Eye (tissue), 1 donor: Measurements from ENCODE around the gene ATP2B1.
"Not testable (repeated sequence)": the region's sequence is repeated elsewhere in the genome, so short reads cannot be mapped to it uniquely, and the experiment has no call there.

ENCODE experiments used
- DNase-seq: peaks from one replicate; pipeline ENCODE4 v3.0.0-alpha.2; 2015

Gene ATP2B1

GRCh38 chr12:89708565-89709156 is at the start of gene ATP2B1:
Gene ATP2B1, minus strand, starts transcription at chr12:89708838. Its CDS starts 52,952 bp downstream, at chr12:89655886.
- DNase-seq: peak; percentile 93

- not testable (repeated sequence) for DNase-seq
Observed at GRCh38 chr12:89757987-89758386, 49.3 kb upstream of the ATP2B1 start.

DNA sequence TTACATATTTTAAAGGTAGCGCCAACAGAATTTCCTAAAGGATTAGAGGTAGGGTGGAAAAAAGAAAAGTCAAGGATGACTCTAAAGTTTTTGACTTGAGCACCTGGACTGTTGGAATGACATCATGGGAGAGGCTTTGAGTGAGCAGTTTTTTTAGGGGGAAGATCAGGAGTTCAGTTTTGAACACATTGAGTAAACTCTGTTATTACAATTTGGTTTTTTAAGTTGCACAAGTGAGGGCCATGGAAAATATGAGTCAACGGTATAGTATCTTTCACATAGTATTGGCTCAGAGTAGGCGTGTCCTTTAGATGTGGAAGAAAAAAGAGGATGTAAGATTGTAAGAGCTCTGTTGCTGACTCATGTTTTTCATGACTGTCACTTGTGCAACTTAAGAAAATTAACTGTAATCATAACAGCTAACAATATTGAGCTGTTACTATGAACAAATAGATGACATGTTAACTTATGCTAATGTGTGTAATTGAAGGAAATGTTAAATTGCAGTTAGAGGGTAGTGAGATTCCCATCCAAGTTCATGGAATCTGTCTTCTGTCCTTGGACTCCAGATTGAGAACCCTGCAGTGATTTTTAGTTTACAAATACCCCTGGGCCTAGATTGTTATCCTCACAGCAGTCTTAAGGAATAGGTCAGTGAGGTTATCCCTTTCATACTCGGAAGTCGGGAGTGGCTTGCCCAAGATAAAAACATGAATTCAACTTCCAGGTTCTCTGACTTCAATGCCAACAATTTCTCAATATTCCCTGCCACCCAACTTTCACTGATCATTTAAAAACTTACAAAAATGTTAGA is 48.2 kb upstream of the ATP2B1 start:
- no peak for DNase-seq

GRCh38 chr12:89756194-89756584 is 47.6 kb upstream of the ATP2B1 start:
- no peak for DNase-seq

- DNase-seq: no peak
Observed at GRCh38 chr12:89753997-89754396, 45.4 kb upstream of the ATP2B1 start.

DNA sequence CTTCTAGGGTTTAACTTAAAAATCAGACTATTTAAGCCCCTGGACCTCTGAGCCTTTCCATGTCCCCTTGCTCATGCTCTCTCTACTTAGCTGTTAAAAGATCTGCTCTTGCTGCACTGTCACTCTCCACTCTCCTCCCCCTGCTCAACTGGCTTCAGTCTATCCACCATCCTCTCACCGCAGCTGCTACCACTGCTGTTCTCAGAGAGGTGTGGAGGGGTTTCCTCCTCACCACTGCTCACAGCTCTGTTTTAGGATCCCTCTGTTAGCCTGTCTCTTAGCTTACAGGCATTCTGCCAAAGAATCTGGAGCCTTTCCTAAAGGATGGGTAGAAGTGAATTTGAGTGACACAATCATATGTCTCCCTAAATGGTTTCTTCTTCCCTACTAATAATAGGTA is 43.7 kb upstream of the ATP2B1 start:
- no peak for DNase-seq

DNA sequence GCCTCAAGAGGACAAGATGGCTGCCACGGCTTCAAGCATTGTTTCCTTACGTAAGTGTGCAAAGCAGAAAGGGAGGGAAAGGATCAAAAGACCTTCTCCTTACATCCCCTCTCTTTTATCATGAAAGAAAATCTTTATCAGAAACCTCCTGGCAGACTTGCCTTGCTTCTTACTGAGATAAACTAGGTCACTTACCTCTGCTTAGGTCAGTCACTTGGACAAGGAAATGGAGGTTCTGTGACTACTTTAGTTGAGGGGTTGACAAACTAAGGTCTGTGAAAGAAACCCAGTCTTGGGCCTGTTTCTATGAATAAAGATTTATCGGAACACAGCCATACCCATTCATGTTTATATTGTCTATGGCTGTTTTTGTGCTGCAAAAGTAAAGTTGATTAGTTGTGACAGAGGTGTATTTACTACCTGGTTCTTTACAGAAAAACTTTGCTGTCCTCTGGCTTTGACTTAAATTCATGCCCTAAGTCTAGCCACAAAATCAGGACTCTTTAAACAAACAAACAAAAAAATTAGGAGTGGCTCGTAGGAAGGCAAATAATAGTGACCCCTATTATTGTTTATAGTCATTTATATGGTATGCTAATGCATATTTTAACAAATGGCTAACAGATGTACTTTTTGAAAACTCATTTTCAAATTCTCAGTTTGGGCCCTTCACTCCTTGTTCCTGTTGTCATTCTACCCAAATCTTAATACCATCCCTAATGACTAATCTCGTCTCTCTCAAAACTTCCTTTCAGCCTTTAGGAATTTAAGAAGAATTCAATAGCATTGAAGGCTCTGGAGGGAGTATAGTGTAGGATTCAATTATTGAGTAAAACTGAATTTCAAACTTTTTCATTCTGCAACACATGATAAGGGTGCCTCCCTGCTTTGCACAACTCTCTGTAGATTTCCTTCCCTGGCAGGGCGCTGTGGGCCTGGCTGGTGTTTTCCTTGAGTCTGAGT is 42.0 kb upstream of the ATP2B1 start:
- DNase-seq: no peak

DNA sequence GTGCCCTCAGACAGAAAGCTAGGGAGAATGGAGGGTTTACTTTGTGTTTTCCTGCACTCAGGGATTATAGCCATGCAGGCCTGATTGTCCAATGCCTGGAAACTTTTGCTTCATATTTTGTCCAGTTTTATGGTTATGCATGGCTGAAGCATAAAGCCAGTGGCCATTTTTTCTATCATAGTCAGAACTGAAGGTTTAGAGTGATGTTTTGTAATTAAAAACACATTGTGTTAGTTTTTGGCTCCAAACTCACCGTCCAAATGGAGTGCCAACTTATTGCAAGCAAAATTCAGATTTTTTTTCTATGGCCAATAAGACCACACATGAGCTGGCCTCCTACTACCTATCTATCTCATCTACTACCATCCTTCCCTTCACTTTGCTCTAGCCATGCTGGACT is 40.2 kb upstream of the ATP2B1 start:
- no peak for DNase-seq

GRCh38 chr12:89745286-89745685 is 36.6 kb upstream of the ATP2B1 start:
- DNase-seq: no peak

- DNase-seq: no peak
Observed at GRCh38 chr12:89742337-89743022, 33.8 kb upstream of the ATP2B1 start.

- no peak for DNase-seq
Observed at GRCh38 chr12:89740943-89741342, 32.3 kb upstream of the ATP2B1 start.

DNA sequence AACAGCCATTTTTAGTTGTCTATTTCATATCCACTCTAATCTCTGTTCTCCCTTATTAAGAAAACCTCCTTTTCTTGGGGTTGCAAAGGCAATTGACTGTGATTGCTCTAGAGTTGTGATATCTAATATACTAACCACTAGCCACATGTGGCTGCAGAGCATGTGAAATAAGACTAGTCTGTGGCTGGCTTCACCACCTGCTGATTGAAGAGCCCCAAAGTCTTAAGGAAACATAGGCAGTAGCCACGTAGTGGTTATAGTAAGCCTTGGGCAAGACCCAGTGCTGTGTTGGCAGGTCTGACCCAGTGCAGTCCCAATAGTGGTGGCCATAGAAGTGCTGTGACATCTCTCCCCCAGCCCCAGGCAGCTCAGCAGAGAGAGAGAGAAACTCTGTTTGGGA is 28.4 kb upstream of the ATP2B1 start:
- DNase-seq: no peak

DNA sequence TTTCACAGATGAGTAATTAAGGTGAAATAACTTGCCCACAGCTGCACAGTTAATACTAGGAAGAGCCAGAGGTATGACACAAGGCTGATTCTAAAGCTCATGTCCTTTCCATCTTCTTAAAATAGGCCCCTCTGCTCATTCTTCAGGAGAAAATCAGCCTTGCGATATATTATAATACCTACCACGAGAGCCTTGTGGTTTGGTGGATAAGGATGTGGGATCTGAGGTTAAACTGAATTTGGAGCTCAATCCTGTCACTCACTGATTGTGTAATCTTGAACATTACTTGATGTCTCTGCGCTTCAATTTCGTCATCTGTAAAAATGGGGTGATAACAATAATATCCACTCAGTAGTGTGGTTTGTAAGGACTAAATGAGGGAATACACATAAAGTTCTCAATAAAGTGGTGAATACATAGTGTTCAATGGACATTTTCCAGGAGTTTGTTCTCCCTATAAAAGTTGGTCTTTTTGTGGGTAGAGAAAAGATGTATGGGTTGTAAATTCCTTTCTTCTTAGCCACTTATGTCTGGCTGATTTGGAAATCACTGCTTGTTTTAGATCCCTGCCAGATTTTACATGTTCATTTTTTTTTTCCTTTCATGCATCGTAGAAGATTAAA is 25.1 kb upstream of the ATP2B1 start:
- DNase-seq: peak; percentile 6

DNA sequence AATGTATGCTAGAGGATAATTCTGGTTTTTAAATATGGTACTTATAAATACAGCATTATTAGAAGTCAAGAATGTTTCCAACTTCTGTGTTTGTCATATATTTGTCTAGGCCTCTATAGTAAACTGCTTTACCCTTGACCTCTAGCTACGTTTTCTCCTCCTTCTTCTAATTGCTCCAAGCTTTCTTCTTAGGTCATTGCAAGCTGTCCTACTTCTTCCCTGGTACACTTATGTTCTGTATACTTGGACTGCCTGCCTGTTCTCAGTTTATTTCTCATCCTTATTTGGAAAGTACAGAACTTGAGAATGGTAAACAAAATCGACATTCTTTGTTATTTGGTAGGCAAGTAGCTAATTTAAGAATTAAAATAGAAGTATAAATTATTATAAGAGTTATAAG is 23.9 kb upstream of the ATP2B1 start:
- no peak for DNase-seq

DNA sequence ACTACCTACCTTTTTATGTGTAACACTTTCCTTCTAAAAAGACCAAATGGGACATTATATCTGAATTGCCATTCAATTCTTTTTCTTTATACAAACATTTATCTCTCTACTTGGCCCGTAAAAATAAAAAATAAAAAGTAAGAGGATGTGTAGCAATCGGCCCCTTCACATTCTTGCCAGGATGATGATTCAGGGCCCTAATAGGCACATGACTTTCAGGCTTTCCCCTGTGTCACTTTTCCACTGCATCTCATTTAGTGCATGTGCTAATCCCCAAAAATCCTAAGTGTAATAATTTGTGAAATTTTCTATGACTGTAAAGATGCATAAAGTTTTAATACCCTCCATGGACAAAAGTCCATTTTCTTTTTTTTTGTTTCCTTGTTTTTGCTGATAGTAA is 23.0 kb upstream of the ATP2B1 start:
- DNase-seq: no peak

DNA sequence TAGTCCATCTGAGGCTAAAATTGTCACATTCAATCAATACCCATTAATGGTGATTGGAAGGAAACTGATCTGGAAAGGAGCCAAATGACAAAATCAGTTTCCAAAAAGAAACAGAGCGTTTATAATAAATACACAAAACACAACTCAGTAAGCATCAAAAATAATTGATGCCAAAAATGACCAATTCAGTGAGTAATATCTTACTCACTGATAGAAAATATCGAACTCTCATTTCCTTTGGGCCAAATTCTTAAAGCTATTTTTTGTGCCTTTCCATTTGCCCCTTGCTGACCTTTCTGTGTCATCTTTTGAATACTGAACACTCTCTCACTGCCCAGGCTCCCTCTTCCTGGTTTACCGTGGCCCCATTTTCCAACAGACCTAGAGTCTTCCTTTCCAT is 22.5 kb upstream of the ATP2B1 start:
- DNase-seq: no peak

- DNase-seq: no peak
Observed at GRCh38 chr12:89729946-89730459, 21.4 kb upstream of the ATP2B1 start.

GRCh38 chr12:89723276-89723675 is 14.6 kb upstream of the ATP2B1 start:
- DNase-seq: no peak

GRCh38 chr12:89721291-89721987 is 12.8 kb upstream of the ATP2B1 start:
- DNase-seq: no peak

DNA sequence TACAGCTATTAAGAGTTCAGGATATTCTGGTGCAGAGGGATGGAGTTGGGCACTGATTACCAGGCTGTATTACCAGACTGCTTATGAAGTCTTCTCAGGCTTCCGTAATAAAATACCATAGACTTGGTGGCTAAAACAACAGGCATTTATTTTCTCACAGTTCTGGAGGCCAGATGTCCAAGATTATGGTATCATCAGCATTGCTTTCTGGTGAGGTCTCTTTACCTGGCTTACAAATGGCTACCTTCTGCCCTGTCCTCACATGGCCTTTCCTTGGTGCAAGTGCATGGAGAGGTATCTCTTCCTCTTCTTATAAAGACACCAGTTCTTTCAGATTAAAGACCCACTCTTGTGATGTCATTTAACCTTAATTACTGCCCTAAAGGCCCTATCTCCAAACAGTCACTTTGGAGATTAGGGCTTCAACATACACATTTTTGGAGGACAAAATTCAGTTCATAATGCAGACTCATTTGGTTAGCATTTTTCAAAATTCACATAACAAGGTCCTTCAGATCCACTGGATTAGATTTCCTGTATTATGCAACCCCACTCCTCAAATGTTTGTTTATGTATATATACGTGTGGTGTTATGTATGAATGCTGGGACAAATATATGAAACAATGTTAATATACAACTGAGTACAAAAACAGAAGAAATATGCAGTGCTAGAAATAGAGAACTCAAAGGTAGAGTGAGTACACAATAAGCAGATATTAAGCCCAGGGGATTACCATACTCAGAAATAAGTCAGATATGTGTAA is 9.3 kb upstream of the ATP2B1 start:
- no peak for DNase-seq

DNA sequence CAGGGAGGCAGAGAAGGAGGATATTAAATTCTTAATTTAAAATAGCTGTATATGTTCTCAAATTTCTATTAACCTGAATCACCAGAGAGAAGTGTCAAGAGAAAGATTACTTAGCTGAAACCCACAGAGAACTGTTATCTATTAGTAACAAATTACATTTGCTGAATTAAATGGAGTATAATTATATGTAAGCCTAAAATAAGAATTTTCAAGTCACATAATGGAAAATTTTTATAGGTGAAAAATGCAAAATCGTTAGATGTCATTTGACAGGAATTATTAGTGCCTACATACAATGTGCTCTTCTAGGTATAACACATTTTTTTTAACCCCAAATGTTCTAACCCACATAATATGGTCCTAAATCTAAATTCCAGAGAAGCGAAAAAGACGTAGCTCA is 4.1 kb upstream of the ATP2B1 start:
- DNase-seq: no peak
